Activated CD4-positive, alpha-beta T cell treated with anti-CD3 and anti-CD28 coated beads for 36 hours (primary cell): ENCODE measurements around the gene DHX32. TPM values are rescaled to one million over a fixed set of nuclear protein-coding genes. Genes with fewer than 3 reads are reported as not detected.

ENCODE experiments used
- ATAC-seq: fragments of 200-7000 bp; cut with Tn5 transposase; one replicate; pipeline ENCODE4 v1.10.0; 2021; ENCODE audit warnings: mild to moderate bottlenecking, moderate library complexity
- CTCF ChIA-PET: fragments of 350-600 bp; sonication (Branson Sonifier 250); formaldehyde crosslinking; loops from one replicate; lab custom pipeline; 2021; ENCODE audit warnings: antibody characterized with exemption; lab: Charles Lee
- POLR2A ChIA-PET: fragments of 350-600 bp; sonication (Branson Sonifier 250); formaldehyde crosslinking; loops from one replicate; lab custom pipeline; 2021; ENCODE audit warnings: antibody characterized with exemption, inconsistent platforms; lab: Charles Lee
- DNase-seq: peaks from one replicate; pipeline ENCODE4 v3.0.0-alpha.2; 2020
- H3K27ac Mint-ChIP-seq: one replicate; pipeline ENCODE4 v1.8.0; 2021; ENCODE audit warnings: mixed read lengths
- H3K27me3 Mint-ChIP-seq: one replicate; pipeline ENCODE4 v1.8.0; 2021; ENCODE audit warnings: mixed read lengths
- H3K36me3 Mint-ChIP-seq: one replicate; pipeline ENCODE4 v1.8.0; 2021; ENCODE audit warnings: low read depth, mixed read lengths
- H3K4me1 Mint-ChIP-seq: one replicate; pipeline ENCODE4 v1.8.0; 2021; ENCODE audit warnings: mixed read lengths
- H3K4me3 Mint-ChIP-seq: one replicate; pipeline ENCODE4 v1.8.0; 2021; ENCODE audit warnings: mild to moderate bottlenecking, moderate library complexity, mixed read lengths
- H3K9me3 Mint-ChIP-seq: one replicate; pipeline ENCODE4 v1.8.0; 2021; ENCODE audit warnings: low read depth, mixed read lengths
- intact Hi-C, 2 experiments: fragments of 100-400 bp; cut with DNase I in 1 of 2; cut with micrococcal nuclease in 1 of 2; formaldehyde crosslinking; loops; one replicate each; pipeline versions ENCODE4 v1.14.2 to v1.15.1; 2022 to 2024; cut with DNase I, micrococcal nuclease
- total RNA-seq, 2 experiments: library from RNA; stranded (reverse); gene quantifications; one replicate each; pipeline ENCODE4 v1.2.3, GENCODE V29; 2021

The DHX32 gene
- total RNA-seq, 2 experiments from 2014 or later = 19.4 to 23.5 TPM

- CTCF ChIA-PET = interaction anchor here (0.6 to 1.2 kb wide), 5 partner anchors 12 to 991 kb away, joined by 3 to 5 read pairs (median 3); no protein-coding TSS in a partner anchor
- no peaks in the 10 kb centered on the region for H3K4me1 Mint-ChIP-seq
Measured at GRCh38 chr10:125868372-125868975, 12.6 kb downstream of the DHX32 start.

GRCh38 chr10:125866421-125867029 lies 14.6 kb downstream of the DHX32 start:
- intact Hi-C loops = loop anchor here in 1 of 2 experiments (2.0 kb wide), 1 partner anchor 882 kb away; no protein-coding TSS in a partner anchor
- no peaks in the 10 kb centered on the region for H3K36me3 Mint-ChIP-seq
- H3K27ac Mint-ChIP-seq = no peak overlapping the region
- CTCF ChIA-PET = no interaction called here
- no peaks in the 10 kb centered on the region for H3K4me1 Mint-ChIP-seq
- H3K27me3 Mint-ChIP-seq = no peaks in the 10 kb centered on the region
- no peak for ATAC-seq
- POLR2A ChIA-PET = no interaction called here
- H3K4me3 Mint-ChIP-seq = no peak overlapping the region
- DNase-seq = no peak
- no peaks in the 10 kb centered on the region for H3K9me3 Mint-ChIP-seq

More at GRCh38 chr10:125868372-125868975, 12.6 kb downstream of the DHX32 start:
- H3K4me3 Mint-ChIP-seq = no peak overlapping the region
- H3K36me3 Mint-ChIP-seq = no peaks in the 10 kb centered on the region
- DNase-seq = peak; percentile 10
- intact Hi-C loops = no loop called here
- no peaks in the 10 kb centered on the region for H3K9me3 Mint-ChIP-seq
- no peak for ATAC-seq
- no peak overlapping the region for H3K27ac Mint-ChIP-seq
- no peaks in the 10 kb centered on the region for H3K27me3 Mint-ChIP-seq
- POLR2A ChIA-PET = no interaction called here

GRCh38 chr10:125865120-125865519 lies 16.0 kb downstream of the DHX32 start:
- CTCF ChIA-PET = interaction anchor here (0.7 kb wide), 2 partner anchors 1203 to 1600 kb away, joined by 3 read pairs; no protein-coding TSS in a partner anchor
- Mint-ChIP-seq H3K27ac (no peak overlapping the region), H3K36me3 (no peaks in the 10 kb centered on the region), H3K4me1 (no peaks in the 10 kb centered on the region), H3K4me3 (no peak overlapping the region), H3K9me3 (no peaks in the 10 kb centered on the region), H3K27me3 (no peaks in the 10 kb centered on the region)
- no peak for ATAC-seq
- no peak for DNase-seq
- POLR2A ChIA-PET = interaction anchor here (0.6 kb wide), 1 partner anchor 14 kb away, joined by 3 read pairs; no protein-coding TSS in a partner anchor
- intact Hi-C loops = no loop called here

DNA sequence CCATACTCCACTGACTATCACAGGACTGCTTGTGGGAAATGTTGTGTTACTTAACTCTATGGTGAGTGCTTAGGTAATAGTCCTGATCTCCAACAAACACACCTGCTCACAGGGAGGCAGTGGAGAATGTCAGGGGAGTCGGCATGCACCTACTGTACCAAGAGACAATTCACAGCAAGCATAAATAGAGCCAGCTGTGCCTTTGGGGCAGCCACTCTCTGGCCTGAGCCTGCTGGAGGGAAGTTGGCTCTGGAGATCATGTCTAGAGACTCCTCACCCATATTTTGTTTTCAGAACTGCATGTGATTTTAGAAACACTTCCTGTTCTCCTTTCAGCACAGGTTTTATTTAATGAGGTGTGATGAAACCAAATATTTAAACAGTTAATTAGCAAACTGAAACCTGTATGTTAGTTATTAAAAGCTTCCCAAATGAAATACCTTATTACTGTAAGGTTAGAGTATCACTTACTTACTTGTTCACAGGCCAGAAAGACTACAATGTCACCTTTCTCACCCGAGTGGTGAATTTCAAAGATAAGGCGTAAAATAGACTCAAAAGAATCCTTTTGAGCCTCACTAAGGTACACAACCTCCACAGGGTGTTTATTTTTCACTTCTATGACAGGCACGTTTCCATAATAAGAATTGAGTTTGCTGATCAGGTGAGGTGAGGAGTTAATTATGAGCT lies 21.8 kb downstream of the DHX32 start:
- H3K36me3 Mint-ChIP-seq = peaks cover 4% of the 10 kb centered on the region
- no peak overlapping the region for H3K4me3 Mint-ChIP-seq
- H3K4me1 Mint-ChIP-seq = no peaks in the 10 kb centered on the region
- DNase-seq = no peak
- H3K27me3 Mint-ChIP-seq = no peaks in the 10 kb centered on the region
- POLR2A ChIA-PET = no interaction called here
- CTCF ChIA-PET = no interaction called here
- intact Hi-C loops = no loop called here
- ATAC-seq = no peak
- H3K9me3 Mint-ChIP-seq = no peaks in the 10 kb centered on the region
- no peak overlapping the region for H3K27ac Mint-ChIP-seq

GRCh38 chr10:125857185-125857760 lies 23.8 kb downstream of the DHX32 start:
- H3K27ac Mint-ChIP-seq = no peak overlapping the region
- H3K9me3 Mint-ChIP-seq = no peaks in the 10 kb centered on the region
- no peaks in the 10 kb centered on the region for H3K4me1 Mint-ChIP-seq
- H3K27me3 Mint-ChIP-seq = no peaks in the 10 kb centered on the region
- no peak for DNase-seq
- no peak for ATAC-seq
- intact Hi-C loops = no loop called here
- POLR2A ChIA-PET = no interaction called here
- no peak overlapping the region for H3K4me3 Mint-ChIP-seq
- CTCF ChIA-PET = interaction anchor here (0.6 to 0.7 kb wide), 4 partner anchors 30 to 136 kb away, joined by 3 read pairs; no protein-coding TSS in a partner anchor
- peaks cover 15% of the 10 kb centered on the region for H3K36me3 Mint-ChIP-seq

DNA sequence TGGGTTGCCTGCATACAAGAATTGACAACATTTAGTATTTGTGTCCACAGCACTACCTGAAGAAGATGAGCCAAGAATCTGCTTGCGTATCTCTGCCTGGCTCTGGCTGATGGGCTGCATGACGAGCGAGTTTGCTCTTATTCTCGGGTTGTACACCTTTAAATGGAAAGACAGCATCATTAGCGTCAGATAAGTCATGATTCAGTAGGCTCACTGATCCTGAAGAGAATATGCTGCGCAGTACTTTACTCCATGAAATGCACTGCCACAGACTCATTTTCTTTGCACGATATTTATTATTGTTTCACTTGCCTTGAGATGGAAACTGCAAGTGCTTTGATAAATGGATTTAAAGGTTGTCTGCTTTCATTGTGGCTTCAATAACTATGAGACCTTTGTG lies 28.6 kb downstream of the DHX32 start:
- Mint-ChIP-seq H3K36me3 (peaks cover 27% of the 10 kb centered on the region), H3K4me1 (no peaks in the 10 kb centered on the region), H3K27ac (no peak overlapping the region), H3K4me3 (no peak overlapping the region), H3K9me3 (no peaks in the 10 kb centered on the region), H3K27me3 (no peaks in the 10 kb centered on the region)
- POLR2A ChIA-PET = no interaction called here
- CTCF ChIA-PET = no interaction called here
- ATAC-seq (no peak), DNase-seq (no peak)
- intact Hi-C loops = no loop called here

- H3K27me3 Mint-ChIP-seq = no peaks in the 10 kb centered on the region
- H3K27ac Mint-ChIP-seq = no peak overlapping the region
- POLR2A ChIA-PET = no interaction called here
- no peaks in the 10 kb centered on the region for H3K9me3 Mint-ChIP-seq
- CTCF ChIA-PET = interaction anchor here (0.7 kb wide), 1 partner anchor 689 kb away, joined by 3 read pairs; no protein-coding TSS in a partner anchor
- H3K4me1 Mint-ChIP-seq = no peaks in the 10 kb centered on the region
- no peak for ATAC-seq
- H3K36me3 Mint-ChIP-seq = peaks cover 27% of the 10 kb centered on the region
- intact Hi-C loops = no loop called here
- no peak for DNase-seq
- no peak overlapping the region for H3K4me3 Mint-ChIP-seq
Measured at GRCh38 chr10:125850766-125851731, 30.0 kb downstream of the DHX32 start.

GRCh38 chr10:125849448-125849847 lies 31.6 kb downstream of the DHX32 start:
- Mint-ChIP-seq H3K9me3 (no peaks in the 10 kb centered on the region), H3K27me3 (no peaks in the 10 kb centered on the region)

GRCh38 chr10:125848857-125849256 lies 32.2 kb downstream of the DHX32 start:
- ATAC-seq (no peak), DNase-seq (no peak)
- Mint-ChIP-seq H3K36me3 (peaks cover 22% of the 10 kb centered on the region), H3K4me3 (no peak overlapping the region), H3K27ac (no peak overlapping the region), H3K9me3 (no peaks in the 10 kb centered on the region), H3K27me3 (no peaks in the 10 kb centered on the region), H3K4me1 (no peaks in the 10 kb centered on the region)
- intact Hi-C loops = no loop called here
- POLR2A ChIA-PET = no interaction called here
- CTCF ChIA-PET = no interaction called here

More at GRCh38 chr10:125849448-125849847, 31.6 kb downstream of the DHX32 start:
- Mint-ChIP-seq H3K27ac (no peak overlapping the region), H3K4me3 (no peak overlapping the region), H3K4me1 (no peaks in the 10 kb centered on the region), H3K36me3 (peaks cover 25% of the 10 kb centered on the region)
- ChIA-PET POLR2A (no interaction called here), CTCF (no interaction called here)
- intact Hi-C loops = no loop called here
- ATAC-seq = no peak
- no peak for DNase-seq

GRCh38 chr10:125848371-125848770 lies 32.7 kb downstream of the DHX32 start:
- no peak overlapping the region for H3K27ac Mint-ChIP-seq
- no peaks in the 10 kb centered on the region for H3K27me3 Mint-ChIP-seq
- intact Hi-C loops = no loop called here
- H3K4me1 Mint-ChIP-seq = no peaks in the 10 kb centered on the region
- ChIA-PET CTCF (no interaction called here), POLR2A (no interaction called here)
- no peaks in the 10 kb centered on the region for H3K9me3 Mint-ChIP-seq
- ATAC-seq (no peak), DNase-seq (no peak)
- no peak overlapping the region for H3K4me3 Mint-ChIP-seq
- H3K36me3 Mint-ChIP-seq = peaks cover 19% of the 10 kb centered on the region

DNA sequence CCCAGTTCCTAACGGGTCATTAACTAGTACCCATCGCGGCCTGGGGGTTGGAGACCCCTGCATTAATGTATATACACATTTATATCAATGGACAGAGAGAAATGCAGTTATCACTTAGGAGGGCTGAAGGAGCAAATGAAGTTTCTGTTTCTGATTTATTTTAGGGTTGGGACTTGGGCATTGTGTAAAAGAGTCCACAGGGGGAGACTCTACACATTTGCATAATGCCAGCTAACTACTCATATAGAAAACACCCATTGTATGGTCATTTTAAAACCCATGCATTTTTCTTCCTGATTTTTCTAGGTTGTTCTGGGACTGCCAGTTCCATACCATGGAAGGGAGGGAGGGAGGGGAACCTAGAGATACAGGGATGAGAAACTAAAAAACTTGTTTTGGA lies 34.2 kb downstream of the DHX32 start:
- H3K4me1 Mint-ChIP-seq = no peaks in the 10 kb centered on the region
- H3K36me3 Mint-ChIP-seq = peaks cover 10% of the 10 kb centered on the region
- DNase-seq = no peak
- H3K27me3 Mint-ChIP-seq = no peaks in the 10 kb centered on the region
- H3K27ac Mint-ChIP-seq = no peak overlapping the region
- no peaks in the 10 kb centered on the region for H3K9me3 Mint-ChIP-seq
- intact Hi-C loops = no loop called here
- POLR2A ChIA-PET = no interaction called here
- CTCF ChIA-PET = no interaction called here
- H3K4me3 Mint-ChIP-seq = no peak overlapping the region
- ATAC-seq = no peak
